RCC 7860 (cell line): Measurements from ENCODE around the gene NAA60.
"Not testable (repeated sequence)": the region's sequence is repeated elsewhere in the genome, so short reads cannot be mapped to it uniquely, and the experiment has no call there.

Source experiments
- DNase-seq: peaks from one replicate; pipeline ENCODE4 v3.0.0-alpha.2; 2015; ENCODE audit warnings: low spot score
- FAIRE-seq: peaks from 2 replicates; lab custom pipeline; 2012; peaks lifted over from hg19 to GRCh38; lab: Jason Lieb, UNC

Gene NAA60

GRCh38 chr16:3481696-3482658, 38.5 kb downstream of the NAA60 start:
- no peak for DNase-seq
- FAIRE-seq = no peak

GRCh38 chr16:3482659-3483241, 39.3 kb downstream of the NAA60 start:
- DNase-seq (no peak), FAIRE-seq (no peak)

DNA sequence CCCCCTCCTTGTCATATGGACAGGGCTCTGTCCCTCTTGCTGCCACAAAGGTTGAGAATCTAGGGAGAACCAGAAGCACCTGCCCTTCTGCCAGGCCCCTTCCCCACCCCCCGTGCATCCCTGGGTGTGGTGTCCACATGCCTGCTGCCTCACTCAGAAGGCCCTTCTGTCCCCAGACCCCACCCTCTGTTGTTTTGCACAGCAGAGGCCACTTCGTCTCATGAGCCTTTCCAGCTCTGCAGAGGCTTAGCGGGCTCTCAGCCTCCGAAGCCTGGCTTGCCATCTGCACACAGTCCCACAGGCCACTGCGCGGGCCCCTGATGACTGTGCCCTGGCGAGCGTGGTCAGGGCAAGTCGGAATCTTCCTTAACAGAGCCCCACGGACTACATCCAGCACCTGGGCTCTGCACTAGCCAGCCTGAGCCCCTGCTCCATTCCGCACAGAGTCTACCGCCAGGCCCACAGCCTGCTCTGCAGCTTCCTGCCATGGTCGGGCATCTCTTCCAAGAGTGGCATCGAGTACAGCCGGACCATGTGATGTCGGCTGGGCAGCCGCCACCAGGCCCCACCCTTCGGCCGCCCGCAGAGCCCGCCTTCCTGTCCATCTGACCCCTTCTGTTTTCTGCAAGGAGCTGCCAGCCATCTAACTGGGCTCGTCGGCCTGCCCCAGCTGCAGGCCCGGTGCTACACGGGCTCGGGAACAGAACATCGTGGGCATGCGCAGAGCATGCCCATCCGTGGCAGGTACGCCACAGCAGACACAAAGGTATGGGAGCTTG, 41.0 kb downstream of the NAA60 start:
- DNase-seq (no peak), FAIRE-seq (no peak)

GRCh38 chr16:3485097-3485745, 41.7 kb downstream of the NAA60 start:
- DNase-seq (no peak), FAIRE-seq (no peak)

GRCh38 chr16:3485821-3486505, 42.5 kb downstream of the NAA60 start:
- no peak for DNase-seq
- no peak for FAIRE-seq

DNA sequence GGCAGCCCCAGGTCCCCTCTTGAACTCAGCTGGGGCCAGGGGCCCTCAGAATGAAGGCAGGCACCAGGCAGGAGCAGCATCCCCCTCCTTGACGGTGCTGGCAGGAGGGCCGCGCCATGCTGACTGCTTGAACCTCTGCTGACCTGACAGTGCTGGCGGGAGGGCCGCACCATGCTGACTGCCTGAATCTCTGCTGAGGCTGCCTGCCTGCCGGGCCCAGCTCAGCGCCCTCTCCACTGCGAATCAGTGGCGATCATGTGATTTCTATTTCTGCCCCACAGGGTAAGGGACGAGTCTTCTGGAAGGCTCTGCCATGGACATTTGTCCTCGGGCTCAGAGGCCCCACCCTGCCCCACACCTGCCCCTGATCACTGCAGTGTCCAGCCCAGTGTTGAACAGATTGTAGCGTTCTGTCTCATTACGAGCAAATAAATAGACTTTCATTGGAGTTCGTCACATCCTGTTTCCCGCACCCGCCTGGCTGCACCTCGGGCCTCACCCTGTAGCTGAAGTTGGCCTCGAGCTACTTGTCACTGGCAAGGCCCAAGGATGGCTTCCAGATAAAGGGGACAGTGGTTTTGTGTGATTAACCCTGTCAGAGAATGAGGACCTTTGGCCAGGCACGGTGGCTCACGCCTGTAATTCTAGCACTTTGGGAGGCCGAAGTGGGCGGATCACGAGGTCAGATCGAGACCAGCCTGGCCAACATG, 43.2 kb downstream of the NAA60 start:
- FAIRE-seq (no peak), DNase-seq (no peak)

DNA sequence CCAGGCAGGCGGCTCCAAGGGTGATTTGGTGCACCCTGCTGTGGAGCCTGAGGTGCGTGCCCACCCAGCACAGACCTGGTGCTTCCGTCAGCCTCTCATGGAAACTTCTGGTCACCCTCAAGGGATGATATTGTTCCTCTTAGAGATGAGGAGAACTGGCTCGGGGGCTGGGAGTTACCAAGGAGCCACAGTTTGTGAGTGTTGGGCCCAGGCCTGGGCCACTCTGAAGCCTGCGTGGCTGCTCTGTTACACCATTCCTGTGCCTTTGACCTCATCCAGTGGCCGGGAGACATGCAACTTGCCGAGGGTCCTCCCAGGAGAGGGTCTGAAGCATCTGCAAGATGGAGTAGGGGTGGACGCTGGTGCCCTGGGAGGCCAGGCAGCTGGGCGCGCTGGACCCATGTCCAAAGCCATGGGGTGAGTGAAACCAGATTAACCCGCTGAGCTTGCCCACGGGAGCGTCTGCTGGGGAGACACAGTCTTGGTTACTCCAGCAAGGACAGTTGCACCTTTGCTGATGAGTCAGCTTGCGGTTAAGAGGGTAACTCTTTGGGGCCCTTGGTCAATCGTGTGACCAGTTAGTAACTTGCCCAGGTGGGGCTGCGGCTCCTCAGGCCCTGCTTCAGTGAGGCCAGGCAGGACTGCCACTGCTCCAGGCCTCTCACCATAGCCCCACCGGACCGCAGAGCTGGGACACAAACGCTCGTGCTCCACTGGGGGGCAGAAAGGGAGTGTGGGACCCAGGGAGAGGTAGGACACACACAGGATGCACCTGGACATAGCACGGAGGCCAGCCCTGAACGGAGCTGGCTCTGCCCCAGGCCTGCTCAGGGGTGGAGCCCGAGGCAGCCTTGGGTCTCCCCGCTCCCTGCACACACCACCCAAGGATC, 44.3 kb downstream of the NAA60 start:
- DNase-seq = no peak
- FAIRE-seq = no peak

DNA sequence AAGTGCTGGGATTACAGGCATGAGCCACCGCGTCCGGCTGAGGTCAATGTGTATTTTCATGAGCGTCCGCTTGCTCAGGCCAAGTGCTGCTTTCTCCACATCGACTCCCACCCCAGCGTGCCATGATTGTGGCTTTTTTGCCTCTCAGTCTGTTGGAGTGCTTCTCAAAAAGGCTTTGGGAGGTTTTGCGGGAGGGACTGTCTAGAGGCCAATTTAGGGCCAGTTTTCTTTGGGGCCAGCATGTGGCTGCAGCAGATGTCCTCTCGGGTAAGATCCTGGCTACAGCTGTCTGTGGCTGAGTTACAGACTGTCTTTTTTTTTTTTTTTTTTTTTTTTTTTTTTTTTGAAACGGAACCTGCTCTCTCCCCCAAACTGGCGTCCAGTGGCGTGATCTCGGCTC, 45.3 kb downstream of the NAA60 start:
- FAIRE-seq = no peak
- DNase-seq = no peak

- FAIRE-seq (no peak), DNase-seq (no peak)
These were observed 47.6 kb downstream of the NAA60 start for GRCh38 chr16:3490911-3491629.

GRCh38 chr16:3492356-3492755, 48.9 kb downstream of the NAA60 start:
- DNase-seq = no peak
- no peak for FAIRE-seq

GRCh38 chr16:3494386-3494973, 51.0 kb downstream of the NAA60 start:
- FAIRE-seq = no peak
- DNase-seq = no peak

- FAIRE-seq (no peak), DNase-seq (no peak)
These were observed 51.7 kb downstream of the NAA60 start, which contains the start of gene C16orf90 for GRCh38 chr16:3495176-3495575. Gene C16orf90 (minus strand): TSS chr16:3495489. CDS start chr16:3495421, 68 bp downstream.

- no peak for FAIRE-seq
- DNase-seq = no peak
These were observed 52.9 kb downstream of the NAA60 start for GRCh38 chr16:3496386-3496785.

GRCh38 chr16:3497771-3498170, 54.3 kb downstream of the NAA60 start:
- FAIRE-seq = no peak
- no peak for DNase-seq

DNA sequence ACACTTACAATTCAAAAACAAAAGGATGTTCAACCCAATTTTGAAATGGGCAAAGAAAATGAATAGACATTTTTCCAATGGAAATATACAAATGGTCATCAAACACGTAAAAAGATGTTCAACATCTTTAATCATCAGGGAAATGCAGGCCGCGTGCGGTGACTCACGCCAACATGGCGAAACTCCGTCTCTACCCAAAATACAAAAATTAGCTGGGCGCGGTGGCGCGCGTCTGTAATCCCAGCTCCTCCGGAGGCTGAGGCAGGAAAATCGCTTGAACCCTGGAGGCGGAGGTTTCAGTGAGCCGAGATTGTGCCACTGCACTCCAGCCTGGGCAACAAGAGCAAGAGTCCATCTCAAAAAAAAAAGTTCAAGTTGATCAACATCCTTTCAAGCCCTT, 55.5 kb downstream of the NAA60 start:
- no peak for DNase-seq
- no peak for FAIRE-seq

DNA sequence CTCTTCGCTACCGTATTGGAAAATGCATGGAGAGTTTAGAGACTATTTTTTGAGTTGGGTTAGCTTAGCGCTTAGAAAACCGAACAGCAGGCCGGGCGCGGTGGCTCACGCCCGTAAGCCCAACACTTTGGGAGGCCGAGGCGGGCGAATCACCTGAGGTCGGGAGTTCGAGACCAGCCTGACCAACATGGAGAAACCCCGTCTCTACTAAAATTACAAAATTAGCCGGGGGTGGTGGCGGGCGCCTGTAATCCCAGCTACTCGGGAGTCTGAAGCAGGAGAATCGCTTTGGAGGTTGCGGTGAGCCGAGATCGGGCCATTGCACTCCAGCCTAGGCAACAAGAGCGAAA, 57.9 kb downstream of the NAA60 start:
- FAIRE-seq, DNase-seq: not testable (repeated sequence)

GRCh38 chr16:3501783-3502400, 58.4 kb downstream of the NAA60 start:
- DNase-seq (no peak), FAIRE-seq (no peak)
